OCI-LY1 (cell line): ENCODE measurements around the gene SLC35D2.

Source experiments
- H2AFZ ChIP-seq: fragments of 200-600 bp; sonication (generic), shearing (Covaris generic); 2 replicates; pipeline ENCODE4 v1.6.0; 2014; ENCODE audit warnings: antibody characterized with exemption, mild to moderate bottlenecking, low read length
- H3F3A ChIP-seq: fragments of 200-600 bp; sonication (generic), shearing (Covaris generic); 2 replicates; pipeline ENCODE4 v1.6.0; 2014; ENCODE audit warnings: mild to moderate bottlenecking, antibody characterized with exemption, low read length, moderate library complexity; ENCODE audit not compliant: insufficient read depth
- H3K27ac ChIP-seq: fragments of 200-600 bp; sonication (generic); 2 replicates; pipeline ENCODE4 v1.5.1; 2014; ENCODE audit warnings: low read length, mixed run types, mild to moderate bottlenecking, low read depth; ENCODE audit not compliant: poor library complexity, severe bottlenecking
- H3K27me3 ChIP-seq: fragments of 200-600 bp; sonication (generic); 2 replicates; pipeline ENCODE4 v1.6.0; 2014; ENCODE audit warnings: antibody characterized with exemption, mild to moderate bottlenecking, low read length, moderate library complexity; ENCODE audit not compliant: insufficient read depth
- H3K36me3 ChIP-seq: fragments of 200-600 bp; sonication (generic); 2 replicates; pipeline ENCODE4 v1.6.1; 2014; ENCODE audit warnings: mild to moderate bottlenecking, antibody characterized with exemption, low read length, moderate library complexity, mixed read lengths; ENCODE audit not compliant: insufficient read depth
- H3K4me1 ChIP-seq: fragments of 200-600 bp; sonication (generic); 2 replicates; pipeline ENCODE4 v1.5.1; 2014; ENCODE audit warnings: mild to moderate bottlenecking, low read length, moderate library complexity; ENCODE audit not compliant: insufficient read depth, severe bottlenecking
- H3K4me2 ChIP-seq: fragments of 200-600 bp; sonication (generic), shearing (Covaris generic); 2 replicates; pipeline ENCODE4 v1.6.1; 2014; ENCODE audit warnings: low read length
- H3K4me3 ChIP-seq: fragments of 200-600 bp; sonication (generic); 2 replicates; pipeline ENCODE4 v1.5.1; 2014; ENCODE audit warnings: low read length, low read depth, mild to moderate bottlenecking, mixed read lengths; ENCODE audit not compliant: poor library complexity, severe bottlenecking
- H3K79me2 ChIP-seq: fragments of 200-600 bp; shearing (Covaris generic); 2 replicates; pipeline ENCODE4 v1.6.1; 2016; ENCODE audit warnings: mixed run types, low read length, mixed read lengths; ENCODE audit not compliant: insufficient read depth
- H3K9ac ChIP-seq: fragments of 200-600 bp; sonication (generic), shearing (Covaris generic); 2 replicates; pipeline ENCODE4 v1.6.1; 2014; ENCODE audit warnings: mild to moderate bottlenecking, low read length, mixed read lengths
- H3K9me2 ChIP-seq: fragments of 200-600 bp; sonication (generic), shearing (Covaris generic); 2 replicates; pipeline ENCODE4 v1.6.1; 2014; ENCODE audit warnings: low read depth, mild to moderate bottlenecking, low read length, mixed read lengths
- H3K9me3 ChIP-seq: fragments of 200-600 bp; shearing (Covaris generic); 2 replicates; pipeline ENCODE4 v1.6.1; 2014; ENCODE audit warnings: low read length, mixed read lengths
- H4K20me1 ChIP-seq: fragments of 200-600 bp; sonication (generic), shearing (Covaris generic); 2 replicates; pipeline ENCODE4 v1.6.0; 2016; ENCODE audit warnings: mild to moderate bottlenecking, low read length; ENCODE audit not compliant: insufficient read depth
- EZH2 ChIP-seq: fragments of 200-600 bp; sonication (generic), shearing (Covaris generic); IDR thresholded peaks from 2 replicates; pipeline ENCODE4 v1.8.0; 2017; ENCODE audit warnings: borderline replicate concordance, mixed run types, mild to moderate bottlenecking, antibody characterized with exemption, low read length, moderate library complexity, mixed read lengths
- TF ChIP-seq, protein P1 (sequence below): fragments of 200-600 bp; sonication (generic), shearing (Covaris generic); IDR thresholded peaks from 2 replicates; pipeline ENCODE4 v1.5.1; 2017; ENCODE audit warnings: mild to moderate bottlenecking, antibody characterized with exemption, low read length, moderate library complexity, mixed read lengths

Gene SLC35D2

GRCh38 chr9:96381696-96382095 is 1.8 kb downstream of the SLC35D2 start:
- peaks cover 23% of the 10 kb centered on the region for H3K36me3 ChIP-seq
- H3K9ac ChIP-seq = no peak overlapping the region
- H3K4me3 ChIP-seq = no peak overlapping the region
- H3K4me1 ChIP-seq = no peaks in the 10 kb centered on the region
- no peak overlapping the region for H2AFZ ChIP-seq
- H3K27ac ChIP-seq = no peak overlapping the region
- H3F3A ChIP-seq = peaks cover 11% of the 10 kb centered on the region
- no peak overlapping the region for H3K4me2 ChIP-seq
- no peaks in the 10 kb centered on the region for H3K27me3 ChIP-seq
- TF ChIP-seq, protein P1, sequence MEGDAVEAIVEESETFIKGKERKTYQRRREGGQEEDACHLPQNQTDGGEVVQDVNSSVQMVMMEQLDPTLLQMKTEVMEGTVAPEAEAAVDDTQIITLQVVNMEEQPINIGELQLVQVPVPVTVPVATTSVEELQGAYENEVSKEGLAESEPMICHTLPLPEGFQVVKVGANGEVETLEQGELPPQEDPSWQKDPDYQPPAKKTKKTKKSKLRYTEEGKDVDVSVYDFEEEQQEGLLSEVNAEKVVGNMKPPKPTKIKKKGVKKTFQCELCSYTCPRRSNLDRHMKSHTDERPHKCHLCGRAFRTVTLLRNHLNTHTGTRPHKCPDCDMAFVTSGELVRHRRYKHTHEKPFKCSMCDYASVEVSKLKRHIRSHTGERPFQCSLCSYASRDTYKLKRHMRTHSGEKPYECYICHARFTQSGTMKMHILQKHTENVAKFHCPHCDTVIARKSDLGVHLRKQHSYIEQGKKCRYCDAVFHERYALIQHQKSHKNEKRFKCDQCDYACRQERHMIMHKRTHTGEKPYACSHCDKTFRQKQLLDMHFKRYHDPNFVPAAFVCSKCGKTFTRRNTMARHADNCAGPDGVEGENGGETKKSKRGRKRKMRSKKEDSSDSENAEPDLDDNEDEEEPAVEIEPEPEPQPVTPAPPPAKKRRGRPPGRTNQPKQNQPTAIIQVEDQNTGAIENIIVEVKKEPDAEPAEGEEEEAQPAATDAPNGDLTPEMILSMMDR = no peak
- TF ChIP-seq EZH2 = no peak
- no peaks in the 10 kb centered on the region for H3K9me2 ChIP-seq
- no peaks in the 10 kb centered on the region for H4K20me1 ChIP-seq
- no peaks in the 10 kb centered on the region for H3K9me3 ChIP-seq
- H3K79me2 ChIP-seq = no peaks in the 10 kb centered on the region

GRCh38 chr9:96381125-96381524 is 2.4 kb downstream of the SLC35D2 start:
- TF ChIP-seq, protein P1 = no peak
- no peak for TF ChIP-seq EZH2
- H2AFZ ChIP-seq = no peak overlapping the region
- no peaks in the 10 kb centered on the region for H3K9me2 ChIP-seq
- H3K9ac ChIP-seq = no peak overlapping the region
- no peak overlapping the region for H3K4me2 ChIP-seq
- no peak overlapping the region for H3K4me3 ChIP-seq
- no peaks in the 10 kb centered on the region for H3K9me3 ChIP-seq
- H3K79me2 ChIP-seq = no peaks in the 10 kb centered on the region
- H3K36me3 ChIP-seq = peaks cover 17% of the 10 kb centered on the region
- H3K4me1 ChIP-seq = no peaks in the 10 kb centered on the region
- H4K20me1 ChIP-seq = no peaks in the 10 kb centered on the region
- no peaks in the 10 kb centered on the region for H3K27me3 ChIP-seq
- no peak overlapping the region for H3K27ac ChIP-seq
- H3F3A ChIP-seq = peaks cover 6% of the 10 kb centered on the region; the same call in 1 of the 2 replicates

GRCh38 chr9:96379461-96379860 is 4.0 kb downstream of the SLC35D2 start:
- H3K79me2 ChIP-seq = no peaks in the 10 kb centered on the region
- TF ChIP-seq, protein P1 = no peak
- TF ChIP-seq EZH2 = no peak
- no peaks in the 10 kb centered on the region for H3K9me3 ChIP-seq
- no peaks in the 10 kb centered on the region for H3K27me3 ChIP-seq
- H4K20me1 ChIP-seq = no peaks in the 10 kb centered on the region
- H3K27ac ChIP-seq = no peak overlapping the region
- H3K4me3 ChIP-seq = no peak overlapping the region
- no peaks in the 10 kb centered on the region for H3K9me2 ChIP-seq
- no peak overlapping the region for H3K4me2 ChIP-seq
- H3F3A ChIP-seq = peaks cover 6% of the 10 kb centered on the region; the same call in 1 of the 2 replicates
- no peak overlapping the region for H2AFZ ChIP-seq
- H3K4me1 ChIP-seq = no peaks in the 10 kb centered on the region
- peaks cover 4% of the 10 kb centered on the region; the same call in 1 of the 2 replicates for H3K36me3 ChIP-seq
- no peak overlapping the region for H3K9ac ChIP-seq
